ENCODE data around the gene CHSY3.

- TF ChIP-seq POLR2A (IDR thresholded peaks at IDR 0.05): no peak
- TF ChIP-seq CTCF (IDR thresholded peaks at IDR 0.05): no peak
Measured at GRCh38 chr5:129945028-129945427, 40.8 kb downstream of the CHSY3 start.
